GM18858 (cell line): ENCODE data around the gene POLE3.
"Not testable (repeated sequence)": the region's sequence is repeated elsewhere in the genome, so short reads cannot be mapped to it uniquely, and the experiment has no call there.

ENCODE experiments used
- ATAC-seq: cut with Tn5 transposase; IDR thresholded peaks from one replicate; pipeline ENCODE4 v1.9.1; 2021; ENCODE audit not compliant: unreplicated experiment

The POLE3 gene

GRCh38 chr9:113379094-113379828 lies 31.2 kb downstream of the POLE3 start:
- not testable (repeated sequence) for ATAC-seq

GRCh38 chr9:113376634-113377567 lies 33.6 kb downstream of the POLE3 start, which contains the start of gene HDHD3:
TSS of gene HDHD3 (minus strand) at chr9:113376986. CDS start at chr9:113374354, 2,632 bp downstream.
- ATAC-seq = peak; percentile 72

DNA sequence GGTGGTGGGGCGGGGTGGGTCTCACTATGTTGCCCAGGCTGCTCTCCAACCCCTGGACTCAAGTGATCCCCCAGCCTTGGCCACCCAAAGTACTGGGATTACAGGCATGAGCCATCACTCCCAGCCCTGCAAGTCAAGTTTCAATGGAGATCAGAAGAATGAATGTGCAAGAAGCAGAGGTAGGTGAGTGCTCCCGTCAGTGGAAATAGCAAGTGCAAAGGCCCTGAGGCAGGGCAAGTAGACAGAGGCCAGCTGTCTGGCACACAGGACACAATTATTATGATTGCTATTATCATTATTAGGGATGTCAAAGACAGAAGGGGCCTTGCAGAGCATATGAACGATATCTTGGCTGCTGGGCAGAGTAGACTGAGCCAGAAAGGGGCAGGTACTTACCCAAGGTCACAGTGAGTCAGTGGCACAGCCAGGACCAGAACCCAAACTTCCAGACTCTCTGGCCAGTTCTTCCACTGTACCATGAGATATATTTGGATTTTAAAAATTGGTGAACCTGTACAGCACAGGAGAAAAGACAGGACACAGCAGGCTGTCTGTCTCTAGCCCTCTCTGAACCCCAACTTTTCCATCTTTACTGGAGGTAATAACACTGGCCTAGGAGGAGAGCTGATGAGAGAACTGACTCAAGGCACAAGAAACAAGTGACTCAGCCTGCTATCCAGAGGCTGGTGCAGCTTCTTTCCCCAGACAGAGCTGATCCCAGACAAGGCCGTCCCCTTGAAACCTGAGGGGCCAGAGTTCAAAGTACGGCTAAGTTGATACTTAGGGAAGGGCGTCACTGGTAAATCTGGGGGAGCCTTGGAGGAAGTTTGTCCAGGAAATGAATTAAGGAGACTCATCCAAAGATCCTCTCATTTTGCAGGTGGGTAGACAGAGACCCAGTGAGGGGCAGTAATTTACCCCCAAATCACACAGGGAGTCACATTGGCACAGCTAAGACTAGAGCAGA lies 35.1 kb downstream of the POLE3 start:
- no peak for ATAC-seq

DNA sequence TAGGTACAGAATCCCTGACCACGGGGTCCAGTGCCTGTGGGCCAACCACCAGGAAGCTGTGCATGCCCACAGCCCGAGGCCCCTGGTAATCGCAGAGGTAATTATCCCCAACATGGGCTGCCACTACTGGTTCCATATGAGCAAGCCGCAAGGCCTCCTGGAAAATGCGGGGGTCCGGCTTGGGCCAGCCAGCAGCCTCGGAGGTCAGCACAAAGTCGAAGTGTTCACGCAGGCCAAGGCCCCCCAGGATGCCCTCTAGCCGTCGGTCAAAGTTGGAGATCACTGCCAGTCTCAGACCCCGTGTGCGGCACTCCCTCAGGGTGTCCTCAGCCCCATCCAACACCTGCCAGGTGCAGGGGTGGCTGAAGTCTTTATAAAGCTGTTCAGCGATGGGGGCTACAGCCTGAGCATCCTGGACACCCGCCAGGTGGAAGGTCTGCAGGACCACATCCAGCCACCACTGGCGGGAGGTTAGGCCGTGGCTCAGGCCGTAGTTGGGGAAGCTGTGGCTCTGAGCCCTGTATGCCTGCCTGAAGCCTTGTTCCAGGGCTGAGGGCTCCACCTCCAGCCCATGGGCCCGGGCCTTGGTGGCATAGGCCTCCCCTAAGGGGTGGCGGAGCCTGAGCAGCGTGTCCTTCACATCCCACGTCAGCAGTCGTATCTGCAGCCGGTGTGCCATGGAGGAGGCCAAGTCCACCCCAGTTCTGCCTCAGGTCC lies 36.6 kb downstream of the POLE3 start:
- ATAC-seq = no peak

DNA sequence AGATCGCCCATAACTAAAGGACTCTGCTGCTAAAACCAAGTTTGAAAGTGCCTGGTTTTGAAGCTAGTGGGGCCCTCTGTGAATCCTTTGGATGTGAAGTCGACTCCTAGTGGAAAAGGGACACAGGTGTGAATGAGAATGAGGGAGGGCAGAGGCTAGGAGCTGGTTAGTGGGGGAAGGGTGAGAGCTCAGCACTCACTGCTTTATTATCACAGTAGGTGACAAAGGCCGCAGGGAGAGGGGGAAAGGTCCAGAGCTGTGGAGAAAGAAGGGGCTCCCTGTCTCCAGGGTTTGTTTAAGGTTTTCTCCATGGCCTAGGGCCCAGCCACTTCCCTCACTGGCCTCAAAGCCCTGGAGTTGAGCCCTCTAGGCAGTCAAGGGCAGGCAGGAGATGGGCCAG lies 37.2 kb downstream of the POLE3 start:
- ATAC-seq = no peak

DNA sequence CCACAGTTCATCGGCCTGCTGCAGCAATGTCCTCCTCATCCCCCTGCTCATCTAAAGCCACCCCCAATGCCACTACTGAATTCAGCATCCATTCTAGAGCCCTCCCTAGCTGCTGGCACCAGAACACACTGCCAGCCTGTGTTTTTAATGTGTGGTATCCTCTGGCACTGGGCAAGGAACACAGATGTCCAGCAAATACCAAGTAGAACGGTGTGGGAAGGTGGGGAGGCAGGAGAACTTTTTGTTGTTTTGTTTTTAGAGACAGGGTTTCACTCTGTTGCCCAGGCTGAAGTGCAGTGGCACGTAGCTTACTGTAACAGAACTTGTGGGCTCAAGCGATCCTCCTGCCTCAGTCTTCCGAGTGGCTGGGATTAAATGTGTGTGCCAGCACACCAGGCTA lies 38.4 kb downstream of the POLE3 start:
- ATAC-seq = no peak

- no peak for ATAC-seq
Measured at GRCh38 chr9:113370806-113371325, 39.6 kb downstream of the POLE3 start.

DNA sequence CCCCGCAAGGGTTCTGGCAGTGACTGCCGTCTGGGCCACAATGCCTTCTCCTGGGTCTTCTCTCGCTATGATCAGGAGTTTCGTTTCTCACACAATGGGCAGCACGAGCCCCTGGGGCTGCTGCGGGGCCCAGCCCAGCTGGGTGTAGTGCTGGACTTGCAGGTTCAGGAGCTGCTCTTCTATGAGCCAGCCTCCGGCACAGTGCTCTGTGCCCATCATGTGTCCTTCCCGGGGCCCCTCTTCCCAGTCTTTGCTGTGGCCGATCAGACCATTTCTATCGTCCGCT lies 40.7 kb downstream of the POLE3 start:
- no peak for ATAC-seq

- ATAC-seq = no peak
Measured at GRCh38 chr9:113368982-113369854, 41.3 kb downstream of the POLE3 start.

DNA sequence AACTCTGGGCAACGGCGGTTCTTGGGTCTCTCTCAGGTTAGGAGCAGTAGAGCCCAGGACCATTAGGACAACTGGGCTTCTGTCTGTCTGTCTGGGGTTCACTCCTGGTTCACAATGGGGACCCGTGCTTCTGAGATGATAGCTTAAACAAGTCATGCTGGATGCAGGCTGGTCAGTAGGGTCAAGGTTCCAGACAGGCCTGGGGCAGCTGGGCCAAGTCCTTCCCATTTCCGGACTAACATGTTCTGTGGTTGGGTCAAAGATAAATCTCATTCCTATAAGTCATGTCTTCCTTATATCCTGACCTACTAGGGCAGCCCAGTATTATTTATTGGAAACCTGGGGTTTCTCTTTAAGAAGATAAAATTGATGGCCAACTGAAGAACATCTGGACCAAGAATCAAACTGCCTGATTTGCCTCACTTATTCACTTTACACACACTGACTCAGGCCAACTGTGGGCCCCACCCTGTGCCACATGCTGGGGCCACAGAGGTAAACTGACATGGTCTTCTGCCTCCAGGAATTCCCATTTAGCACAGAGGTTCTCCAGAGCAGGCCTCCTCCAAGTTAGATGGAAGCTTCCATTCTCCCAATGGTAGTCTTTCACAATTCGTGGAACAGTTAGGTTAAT lies 42.0 kb downstream of the POLE3 start:
- no peak for ATAC-seq

DNA sequence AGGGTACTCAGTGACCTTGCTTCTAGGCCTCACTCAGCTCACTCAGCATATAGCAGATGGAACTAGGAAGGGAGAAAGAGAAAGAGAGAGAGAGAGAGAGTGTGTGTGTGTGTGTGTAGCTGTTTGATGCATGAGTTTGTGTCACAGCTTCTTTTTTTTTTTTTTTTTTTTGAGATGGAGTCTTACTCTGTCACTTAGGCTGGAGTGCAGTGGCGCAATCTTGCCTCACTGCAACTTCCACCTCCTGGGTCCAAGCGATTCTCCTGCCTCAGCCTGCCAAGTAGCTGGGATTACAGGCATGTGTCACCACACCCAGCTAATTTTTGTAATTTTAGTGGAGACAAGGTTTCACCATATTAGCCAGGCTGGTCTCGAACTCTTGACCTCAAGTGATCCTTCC lies 44.8 kb downstream of the POLE3 start:
- not testable (repeated sequence) for ATAC-seq

GRCh38 chr9:113364951-113365350 lies 45.5 kb downstream of the POLE3 start:
- ATAC-seq = no peak

DNA sequence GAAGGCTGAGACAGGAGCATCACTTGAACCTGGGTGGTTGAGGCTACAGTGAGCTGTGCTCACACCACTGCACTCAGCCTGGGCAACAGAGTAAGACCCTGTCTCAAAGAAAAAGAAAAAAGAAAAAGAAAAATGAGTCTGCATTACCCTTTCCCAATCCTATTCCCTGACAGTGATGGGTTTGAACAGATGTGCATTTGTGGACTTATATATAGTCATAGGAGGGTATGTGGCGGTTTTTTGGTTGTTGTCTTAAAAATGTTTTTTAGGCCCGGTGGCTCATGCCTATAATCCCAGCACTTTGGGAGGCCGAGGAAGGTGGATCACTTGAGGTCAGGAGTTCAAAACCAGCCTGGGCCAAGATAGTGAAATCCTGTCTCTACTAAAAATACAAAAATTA lies 47.1 kb downstream of the POLE3 start:
- ATAC-seq = no peak

GRCh38 chr9:113361304-113362018 lies 49.0 kb downstream of the POLE3 start:
- ATAC-seq = no peak

- ATAC-seq = no peak
Measured at GRCh38 chr9:113360242-113360842, 50.1 kb downstream of the POLE3 start.

DNA sequence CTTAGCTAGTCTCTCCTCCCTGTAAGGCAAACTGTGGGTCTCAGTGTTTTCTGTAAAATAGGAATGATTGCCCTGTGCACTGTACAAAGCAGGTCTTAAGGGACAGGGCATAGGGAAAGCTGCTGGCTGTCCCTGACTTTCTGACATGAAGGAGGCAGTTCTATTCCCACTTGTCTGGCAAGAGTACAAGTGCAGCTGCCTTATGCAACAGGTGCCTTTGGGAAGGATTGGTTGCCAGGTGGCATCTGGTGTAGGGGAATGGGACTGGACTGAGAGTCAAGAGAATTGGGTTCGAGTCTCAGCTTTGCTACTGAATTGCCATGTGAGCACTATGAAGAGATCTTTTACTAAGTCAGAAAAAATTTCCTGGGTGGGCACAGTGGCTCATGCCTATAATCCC lies 51.1 kb downstream of the POLE3 start:
- no peak for ATAC-seq
